BJ (cell line): ENCODE measurements around the gene PASK. TPM values are rescaled to one million over a fixed set of nuclear protein-coding genes. Genes with fewer than 3 reads are reported as not detected.

Source experiments
- CTCF ChIA-PET: fragments of 350-600 bp; formaldehyde crosslinking; extraction: SDS; loops from one replicate; lab custom pipeline; 2021; ENCODE audit warnings: antibody characterized with exemption, inconsistent platforms; lab: Yijun Ruan, JAX
- POLR2A ChIA-PET: fragments of 300-600 bp; sonication (Branson Sonifier 250); formaldehyde crosslinking; extraction: SDS; loops from one replicate; lab custom pipeline; 2021; ENCODE audit warnings: antibody characterized with exemption; lab: Charles Lee
- DNase-seq: peaks from one replicate; pipeline ENCODE4 v3.0.0-alpha.2; 2011; ENCODE audit warnings: low read depth
- H3K27me3 ChIP-seq: 2 replicates; pipeline ENCODE4 v1.6.0; 2011; ENCODE audit warnings: low read length; ENCODE audit not compliant: control insufficient read depth, insufficient read depth
- H3K36me3 ChIP-seq: 2 replicates; pipeline ENCODE4 v1.5.1; 2011; ENCODE audit warnings: low read length; ENCODE audit not compliant: control insufficient read depth, insufficient read depth
- H3K4me3 ChIP-seq: 2 replicates; pipeline ENCODE4 v1.5.1; 2011; ENCODE audit warnings: low read depth, mild to moderate bottlenecking, control low read depth, low read length
- CTCF ChIP-seq: IDR thresholded peaks from 2 replicates; pipeline ENCODE4 v1.5.1; 2011; ENCODE audit warnings: low read depth, mild to moderate bottlenecking, control low read depth, inconsistent platforms, low read length, moderate library complexity; ENCODE audit not compliant: insufficient read depth
- polyA plus RNA-seq: library from polyadenylated mRNA; depleted of rRNA; stranded (reverse); fragments of >200 nt; gene quantifications from 2 replicates; pipeline ENCODE4 v1.2.3, GENCODE V29; 2011

PASK gene
- polyA plus RNA-seq, 1 experiment = 3.4 TPM

GRCh38 chr2:241129086-241129871 is 20.0 kb downstream of the PASK start:
- no peaks in the 10 kb centered on the region for H3K36me3 ChIP-seq
- CTCF ChIA-PET = no interaction called here
- H3K27me3 ChIP-seq = no peaks in the 10 kb centered on the region
- no peak for DNase-seq
- POLR2A ChIA-PET = no interaction called here
- no peak overlapping the region for H3K4me3 ChIP-seq
- TF ChIP-seq CTCF = no peak

DNA sequence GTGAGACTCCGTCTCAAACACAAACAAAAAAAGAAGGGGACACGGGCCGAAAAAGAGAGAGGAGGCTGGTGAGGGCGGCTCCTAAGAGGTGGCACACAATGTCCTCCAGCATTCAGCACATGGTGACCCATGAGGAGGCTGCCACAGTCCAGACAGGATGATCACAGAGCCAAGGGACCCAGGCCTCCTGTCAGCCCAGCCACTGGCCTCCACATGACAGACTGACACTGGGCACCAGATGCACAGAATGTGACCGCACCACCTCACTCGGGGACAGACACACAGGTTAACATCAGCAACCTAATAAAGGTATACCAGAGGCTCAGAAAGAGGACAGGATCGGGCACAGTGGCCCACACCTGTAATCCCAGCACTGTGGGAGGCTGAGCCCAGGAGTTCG is 21.0 kb downstream of the PASK start:
- Histone ChIP-seq H3K27me3 (no peaks in the 10 kb centered on the region), H3K4me3 (no peak overlapping the region), H3K36me3 (no peaks in the 10 kb centered on the region)
- POLR2A ChIA-PET = no interaction called here
- CTCF ChIA-PET = no interaction called here
- DNase-seq = no peak
- no peak for TF ChIP-seq CTCF

GRCh38 chr2:241126771-241127202 is 22.5 kb downstream of the PASK start:
- ChIA-PET CTCF (no interaction called here), POLR2A (no interaction called here)
- Histone ChIP-seq H3K4me3 (no peak overlapping the region), H3K27me3 (no peaks in the 10 kb centered on the region), H3K36me3 (no peaks in the 10 kb centered on the region)
- TF ChIP-seq CTCF = no peak
- DNase-seq = no peak

- no peak for DNase-seq
- Histone ChIP-seq H3K36me3 (no peaks in the 10 kb centered on the region), H3K27me3 (no peaks in the 10 kb centered on the region), H3K4me3 (no peak overlapping the region)
- CTCF ChIA-PET = no interaction called here
- no peak for TF ChIP-seq CTCF
- POLR2A ChIA-PET = no interaction called here
These were observed 23.1 kb downstream of the PASK start for GRCh38 chr2:241126201-241126611.

DNA sequence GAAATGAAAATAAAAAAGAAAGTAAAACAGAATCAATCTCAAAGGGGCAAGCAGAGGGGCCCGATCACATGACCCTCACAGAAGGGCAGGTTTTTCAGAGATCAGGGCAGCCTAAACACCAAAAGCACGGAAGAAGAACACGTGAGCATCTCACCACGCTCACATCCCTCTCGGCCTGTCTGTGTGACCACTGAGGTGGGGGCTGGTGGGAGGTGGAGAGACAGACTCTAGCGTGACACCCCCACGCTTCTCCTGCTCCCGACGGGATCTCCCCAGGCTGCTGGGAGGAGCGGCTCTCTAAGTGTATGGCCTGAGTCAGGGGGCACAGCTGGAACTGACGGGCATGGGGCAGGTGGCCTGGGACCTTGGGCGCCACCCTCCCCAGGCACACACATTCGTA is 23.6 kb downstream of the PASK start:
- no peak for TF ChIP-seq CTCF
- ChIA-PET POLR2A (no interaction called here), CTCF (no interaction called here)
- no peaks in the 10 kb centered on the region for H3K36me3 ChIP-seq
- H3K4me3 ChIP-seq = no peak overlapping the region
- DNase-seq = no peak
- H3K27me3 ChIP-seq = no peaks in the 10 kb centered on the region
